ENCODE results near the gene PRAMEF1.
"Not testable (repeated sequence)": the region's sequence is repeated elsewhere in the genome, so short reads cannot be mapped to it uniquely, and the experiment has no call there.

Gene PRAMEF1, protein sequence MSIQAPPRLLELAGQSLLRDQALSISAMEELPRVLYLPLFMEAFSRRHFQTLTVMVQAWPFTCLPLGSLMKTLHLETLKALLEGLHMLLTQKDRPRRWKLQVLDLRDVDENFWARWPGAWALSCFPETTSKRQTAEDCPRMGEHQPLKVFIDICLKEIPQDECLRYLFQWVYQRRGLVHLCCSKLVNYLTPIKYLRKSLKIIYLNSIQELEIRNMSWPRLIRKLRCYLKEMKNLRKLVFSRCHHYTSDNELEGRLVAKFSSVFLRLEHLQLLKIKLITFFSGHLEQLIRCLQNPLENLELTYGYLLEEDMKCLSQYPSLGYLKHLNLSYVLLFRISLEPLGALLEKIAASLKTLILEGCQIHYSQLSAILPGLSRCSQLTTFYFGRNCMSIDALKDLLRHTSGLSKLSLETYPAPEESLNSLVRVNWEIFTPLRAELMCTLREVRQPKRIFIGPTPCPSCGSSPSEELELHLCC

DNA sequence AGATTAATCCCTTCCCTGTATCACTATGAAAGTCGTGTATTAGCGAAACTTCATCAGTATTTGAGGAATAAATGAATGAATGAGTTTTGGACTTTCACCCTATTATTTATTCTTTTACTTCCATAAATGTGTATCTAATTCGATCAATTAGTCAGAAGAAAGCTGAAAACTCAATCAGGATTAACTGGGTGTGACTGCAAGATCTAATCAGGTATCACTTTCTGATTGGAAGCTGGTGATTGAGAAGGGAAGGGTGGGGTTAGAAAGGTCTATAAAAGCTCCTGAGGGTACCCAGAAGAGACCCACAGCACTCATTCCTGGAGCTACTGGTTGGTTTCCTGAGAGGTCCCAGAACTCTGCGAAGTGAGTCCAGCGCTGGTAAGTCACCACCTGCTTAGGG, at the start of gene PRAMEF1:
PRAMEF1 (plus strand) TSS at position 301 of the 400 bp plus-strand sequence. CDS start 1,831 bp downstream, outside the sequence.
- H3K9me3 Mint-ChIP-seq, H3K4me1 Mint-ChIP-seq, ATAC-seq, H3K36me3 Mint-ChIP-seq, H3K27me3 Mint-ChIP-seq, H3K27ac Mint-ChIP-seq, H3K4me3 Mint-ChIP-seq: not testable (repeated sequence)

- peaks cover 7% of the 10 kb centered on the region for H3K9me3 Mint-ChIP-seq
- peaks cover 50% of the 10 kb centered on the region for H3K27me3 Mint-ChIP-seq
- ATAC-seq = no peak
- no peak overlapping the region for H3K4me3 Mint-ChIP-seq
- H3K27ac Mint-ChIP-seq = no peak overlapping the region
- no peaks in the 10 kb centered on the region for H3K4me1 Mint-ChIP-seq
- no peaks in the 10 kb centered on the region for H3K36me3 Mint-ChIP-seq
Observed at GRCh38 chr1:12741946-12742345, 49.3 kb upstream of the PRAMEF1 start.

- Mint-ChIP-seq H3K4me3 (no peak overlapping the region), H3K9me3 (peaks cover 23% of the 10 kb centered on the region), H3K27me3 (peaks cover 33% of the 10 kb centered on the region), H3K27ac (no peak overlapping the region), H3K4me1 (no peaks in the 10 kb centered on the region), H3K36me3 (peaks cover 16% of the 10 kb centered on the region)
- ATAC-seq = no peak
Observed at GRCh38 chr1:12745126-12745991, 45.8 kb upstream of the PRAMEF1 start.

DNA sequence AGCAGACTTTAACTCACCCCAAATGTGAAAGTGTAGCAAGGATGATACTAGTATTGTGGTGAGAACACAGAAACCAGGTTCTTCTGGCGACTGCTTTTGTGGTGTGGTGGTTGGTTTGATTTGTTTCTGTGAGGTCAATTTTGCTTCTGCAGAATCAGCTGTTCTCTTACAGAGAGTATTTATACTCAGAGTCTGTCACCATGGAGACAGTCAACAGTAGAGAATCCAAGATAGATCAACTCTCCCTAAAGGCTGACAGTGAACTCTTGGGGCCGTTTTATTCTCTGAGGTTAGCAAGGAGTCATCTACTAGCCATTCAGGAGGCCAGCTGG, 45.2 kb upstream of the PRAMEF1 start, which contains the start of gene CFAP107:
CFAP107 (plus strand) TSS at position 209 of the 332 bp plus-strand sequence. CDS start 231 bp downstream, outside the sequence.
- H3K27ac Mint-ChIP-seq = no peak within 1 kb of the TSS

GRCh38 chr1:12748778-12749355, 42.3 kb upstream of the PRAMEF1 start:
- no peak overlapping the region for H3K27ac Mint-ChIP-seq
- no peak overlapping the region for H3K4me3 Mint-ChIP-seq
- no peak for ATAC-seq
- H3K4me1 Mint-ChIP-seq = no peaks in the 10 kb centered on the region
- H3K36me3 Mint-ChIP-seq = peaks cover 16% of the 10 kb centered on the region
- peaks cover 26% of the 10 kb centered on the region for H3K9me3 Mint-ChIP-seq
- peaks cover 45% of the 10 kb centered on the region for H3K27me3 Mint-ChIP-seq

More for the DNA sequence above, 45.2 kb upstream of the PRAMEF1 start, which contains the start of gene CFAP107:
- Mint-ChIP-seq H3K27me3 (peaks cover 39% of the 10 kb centered on the region), H3K9me3 (peaks cover 26% of the 10 kb centered on the region), H3K4me1 (no peaks in the 10 kb centered on the region), H3K4me3 (no peak within 1 kb of the TSS), H3K36me3 (peaks cover 16% of the 10 kb centered on the region)
- no peak for ATAC-seq

- no peak for ATAC-seq
- Mint-ChIP-seq H3K27me3 (peaks cover 33% of the 10 kb centered on the region), H3K36me3 (no peaks in the 10 kb centered on the region), H3K27ac (no peak overlapping the region), H3K9me3 (peaks cover 7% of the 10 kb centered on the region), H3K4me1 (no peaks in the 10 kb centered on the region), H3K4me3 (no peak overlapping the region)
Observed at GRCh38 chr1:12754738-12755137, 36.5 kb upstream of the PRAMEF1 start.

- Mint-ChIP-seq H3K27ac (no peak overlapping the region), H3K4me3 (no peak overlapping the region), H3K27me3 (peaks cover 17% of the 10 kb centered on the region), H3K9me3 (no peaks in the 10 kb centered on the region), H3K4me1 (no peaks in the 10 kb centered on the region), H3K36me3 (no peaks in the 10 kb centered on the region)
- peak; percentile 14 for ATAC-seq
Observed at GRCh38 chr1:12756273-12756672, 34.9 kb upstream of the PRAMEF1 start.

DNA sequence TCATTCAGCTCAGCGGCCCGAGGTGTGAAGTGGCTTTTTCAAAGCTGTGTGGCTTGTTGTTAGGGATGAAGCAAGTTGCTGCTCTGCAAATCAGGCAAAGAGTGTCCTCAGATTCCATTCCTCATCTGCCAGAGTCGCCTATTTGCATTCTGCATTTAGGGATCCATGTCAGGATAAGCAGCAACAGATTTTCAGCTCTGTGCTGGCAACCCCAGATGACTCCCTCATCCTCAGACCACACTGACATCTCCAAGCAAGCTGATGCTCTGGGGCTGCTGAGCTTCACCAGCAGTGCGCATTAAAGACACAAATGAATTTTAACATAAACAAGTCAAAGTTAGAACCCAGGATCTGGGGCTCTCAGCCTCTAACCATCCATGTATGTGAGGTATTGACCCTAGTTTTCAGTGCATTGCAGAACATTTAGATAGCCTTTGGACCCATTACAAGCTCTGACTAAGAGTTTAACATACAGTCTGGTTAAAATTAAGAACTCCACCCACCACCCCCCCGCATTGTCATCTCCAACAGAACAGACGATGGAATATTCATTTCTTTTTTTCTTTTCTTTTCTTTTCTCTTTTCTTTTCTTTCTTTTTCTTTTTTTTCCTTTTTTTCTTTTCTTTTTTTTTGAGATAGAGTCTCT, 34.3 kb upstream of the PRAMEF1 start:
- Mint-ChIP-seq H3K4me3 (no peak overlapping the region), H3K9me3 (no peaks in the 10 kb centered on the region), H3K27me3 (peaks cover 14% of the 10 kb centered on the region), H3K36me3 (no peaks in the 10 kb centered on the region), H3K27ac (no peak overlapping the region), H3K4me1 (no peaks in the 10 kb centered on the region)
- no peak for ATAC-seq

DNA sequence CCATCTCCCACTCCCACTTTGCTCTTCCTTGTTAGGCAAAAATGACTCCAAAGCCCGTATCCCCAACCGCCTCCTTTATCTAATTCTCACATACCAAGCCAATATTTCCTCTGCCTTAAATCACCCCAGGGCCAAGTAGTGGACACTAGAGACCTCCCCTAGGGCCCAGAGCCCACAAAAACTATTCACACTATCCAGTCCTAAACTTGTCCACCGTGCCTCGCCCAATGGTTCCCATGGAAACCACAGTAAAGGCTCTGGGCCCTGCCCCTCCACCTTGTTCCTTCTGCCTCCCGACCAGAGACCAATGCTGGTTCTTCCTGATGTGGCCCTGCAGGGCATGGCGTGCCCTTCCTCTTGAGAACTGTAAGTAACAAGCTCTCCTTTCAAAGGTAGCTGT, 33.4 kb upstream of the PRAMEF1 start:
- ATAC-seq = no peak
- Mint-ChIP-seq H3K36me3 (no peaks in the 10 kb centered on the region), H3K4me3 (no peak overlapping the region)

DNA sequence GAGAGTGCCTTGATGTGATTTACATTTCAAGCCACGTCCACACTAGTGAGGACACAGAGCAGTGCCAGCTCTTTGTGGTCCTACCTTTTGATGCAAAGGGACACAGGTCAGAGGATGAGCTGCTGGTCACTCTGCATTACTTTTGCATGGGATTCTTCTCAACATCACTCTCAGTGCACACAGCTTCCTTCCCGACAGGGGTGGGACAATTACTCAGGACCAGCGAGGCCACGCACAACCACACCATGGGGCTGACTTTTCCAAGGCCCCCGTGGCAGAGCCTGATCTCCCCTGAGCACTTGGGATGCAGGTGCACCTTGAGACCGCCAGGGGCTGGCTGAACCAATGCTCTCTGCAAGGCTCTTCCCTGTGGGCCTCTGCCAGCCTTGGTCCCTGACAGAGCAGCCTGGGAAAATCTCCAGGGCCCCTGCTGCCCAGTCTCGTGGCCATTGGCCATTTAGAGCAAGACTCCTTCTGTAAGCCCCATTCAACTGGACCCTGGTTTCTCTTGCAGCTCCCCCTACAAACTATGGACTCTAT, 30.9 kb upstream of the PRAMEF1 start:
- ATAC-seq = no peak
- Mint-ChIP-seq H3K9me3 (no peaks in the 10 kb centered on the region), H3K36me3 (no peaks in the 10 kb centered on the region), H3K4me1 (no peaks in the 10 kb centered on the region), H3K4me3 (no peak overlapping the region), H3K27me3 (peaks cover 14% of the 10 kb centered on the region), H3K27ac (no peak overlapping the region)

More for the DNA sequence above, 33.4 kb upstream of the PRAMEF1 start:
- no peaks in the 10 kb centered on the region for H3K4me1 Mint-ChIP-seq
- peaks cover 14% of the 10 kb centered on the region for H3K27me3 Mint-ChIP-seq
- H3K9me3 Mint-ChIP-seq = no peaks in the 10 kb centered on the region
- no peak overlapping the region for H3K27ac Mint-ChIP-seq

- no peak for ATAC-seq
- Mint-ChIP-seq H3K27ac (no peak overlapping the region), H3K4me3 (no peak overlapping the region), H3K27me3 (peaks cover 14% of the 10 kb centered on the region), H3K9me3 (no peaks in the 10 kb centered on the region), H3K36me3 (no peaks in the 10 kb centered on the region), H3K4me1 (no peaks in the 10 kb centered on the region)
Observed at GRCh38 chr1:12761781-12762180, 29.4 kb upstream of the PRAMEF1 start.

DNA sequence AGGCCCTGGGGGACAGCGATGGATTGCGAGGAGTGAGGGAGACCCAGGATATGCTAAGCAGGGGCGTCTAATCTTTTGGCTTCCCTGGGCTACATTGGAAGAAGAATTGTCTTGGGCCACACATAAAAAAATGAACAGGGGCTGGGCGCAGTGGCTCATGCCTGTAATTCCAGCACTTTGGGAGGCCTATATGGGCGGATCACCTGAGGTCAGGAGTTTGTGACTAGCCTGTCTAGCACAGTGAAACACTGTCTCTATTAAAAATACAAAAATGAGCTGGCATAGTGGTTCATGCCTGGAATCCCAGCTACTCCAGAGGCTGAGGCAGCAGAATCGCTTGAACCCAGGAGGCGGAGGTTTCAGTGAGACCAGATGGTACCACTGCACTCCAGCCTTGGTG, 28.4 kb upstream of the PRAMEF1 start:
- ATAC-seq = no peak
- Mint-ChIP-seq H3K4me3 (no peak overlapping the region), H3K9me3 (no peaks in the 10 kb centered on the region), H3K27me3 (peaks cover 9% of the 10 kb centered on the region), H3K36me3 (no peaks in the 10 kb centered on the region), H3K4me1 (no peaks in the 10 kb centered on the region), H3K27ac (no peak overlapping the region)

DNA sequence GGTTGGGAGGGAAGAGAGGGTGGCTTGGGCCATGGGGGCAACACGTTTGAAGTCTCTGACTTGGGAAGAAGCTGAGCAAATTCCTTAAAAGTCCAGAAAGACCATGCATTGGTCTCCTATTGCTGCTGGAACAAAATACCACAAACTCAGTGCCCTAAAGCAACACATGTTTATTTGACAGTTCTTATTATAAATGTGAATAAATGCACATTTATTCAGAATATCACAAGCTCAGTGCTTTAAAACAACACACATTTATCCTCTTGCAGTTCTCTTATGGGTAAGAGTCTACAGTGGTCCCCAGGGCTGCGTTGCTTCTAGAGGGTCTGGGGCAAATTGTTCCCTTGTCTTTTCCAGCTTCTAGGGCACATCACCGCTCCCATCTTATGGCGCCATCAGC, 27.7 kb upstream of the PRAMEF1 start:
- no peaks in the 10 kb centered on the region for H3K4me1 Mint-ChIP-seq
- H3K9me3 Mint-ChIP-seq = no peaks in the 10 kb centered on the region
- H3K27me3 Mint-ChIP-seq = peaks cover 2% of the 10 kb centered on the region
- H3K36me3 Mint-ChIP-seq = no peaks in the 10 kb centered on the region
- no peak for ATAC-seq
- no peak overlapping the region for H3K4me3 Mint-ChIP-seq
- no peak overlapping the region for H3K27ac Mint-ChIP-seq

DNA sequence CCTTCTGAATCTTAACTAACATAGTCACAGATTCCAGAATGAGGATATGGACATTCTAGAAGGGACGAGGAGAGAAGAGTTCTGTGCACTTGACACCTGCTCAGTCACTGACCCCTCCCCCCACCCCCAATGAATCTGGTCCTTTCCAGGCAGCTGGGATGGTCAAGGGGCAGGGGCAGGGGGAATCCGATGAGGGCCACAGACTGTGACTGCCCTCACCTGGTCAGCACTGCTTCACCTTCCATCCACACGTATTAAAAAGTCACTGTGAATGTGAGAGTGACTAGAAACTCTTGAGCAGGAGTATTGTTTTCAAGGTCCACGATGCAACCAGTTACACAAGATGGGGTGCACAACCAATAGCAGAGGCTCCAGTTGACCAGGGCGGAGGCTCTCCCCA, 27.2 kb upstream of the PRAMEF1 start:
- Mint-ChIP-seq H3K4me1 (no peaks in the 10 kb centered on the region), H3K36me3 (no peaks in the 10 kb centered on the region), H3K9me3 (no peaks in the 10 kb centered on the region), H3K27me3 (no peaks in the 10 kb centered on the region), H3K4me3 (no peak overlapping the region), H3K27ac (no peak overlapping the region)
- ATAC-seq = no peak

DNA sequence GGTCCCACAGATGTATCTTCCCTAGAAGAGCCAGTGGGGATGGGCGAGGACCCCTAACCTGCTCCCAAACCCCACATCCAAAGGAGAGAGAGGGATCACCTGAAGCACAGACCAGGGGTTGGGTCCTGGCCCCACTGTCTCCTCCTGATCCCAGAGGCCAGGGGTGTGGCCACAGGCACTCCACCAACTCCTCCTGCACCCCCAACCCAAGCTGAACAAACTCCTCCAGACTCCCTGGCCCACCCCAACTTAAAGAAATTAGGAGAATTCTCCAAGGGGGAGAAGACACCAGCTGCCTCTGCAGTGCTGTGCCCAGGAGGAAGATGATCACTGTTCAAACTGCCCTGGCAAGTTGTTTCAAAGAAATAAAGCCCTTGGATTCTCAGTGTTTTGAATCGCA, 22.2 kb upstream of the PRAMEF1 start:
- Mint-ChIP-seq H3K27me3 (peaks cover 37% of the 10 kb centered on the region), H3K9me3 (no peaks in the 10 kb centered on the region), H3K36me3 (no peaks in the 10 kb centered on the region), H3K4me3 (no peak overlapping the region), H3K27ac (no peak overlapping the region), H3K4me1 (no peaks in the 10 kb centered on the region)
- no peak for ATAC-seq
